ENCODE data around the gene PRKACG. TPM values are rescaled to one million over a fixed set of nuclear protein-coding genes. Genes with fewer than 3 reads are reported as not detected.

The PRKACG gene
- total RNA-seq, 2 donors from 2014 or later: not detected

DNA sequence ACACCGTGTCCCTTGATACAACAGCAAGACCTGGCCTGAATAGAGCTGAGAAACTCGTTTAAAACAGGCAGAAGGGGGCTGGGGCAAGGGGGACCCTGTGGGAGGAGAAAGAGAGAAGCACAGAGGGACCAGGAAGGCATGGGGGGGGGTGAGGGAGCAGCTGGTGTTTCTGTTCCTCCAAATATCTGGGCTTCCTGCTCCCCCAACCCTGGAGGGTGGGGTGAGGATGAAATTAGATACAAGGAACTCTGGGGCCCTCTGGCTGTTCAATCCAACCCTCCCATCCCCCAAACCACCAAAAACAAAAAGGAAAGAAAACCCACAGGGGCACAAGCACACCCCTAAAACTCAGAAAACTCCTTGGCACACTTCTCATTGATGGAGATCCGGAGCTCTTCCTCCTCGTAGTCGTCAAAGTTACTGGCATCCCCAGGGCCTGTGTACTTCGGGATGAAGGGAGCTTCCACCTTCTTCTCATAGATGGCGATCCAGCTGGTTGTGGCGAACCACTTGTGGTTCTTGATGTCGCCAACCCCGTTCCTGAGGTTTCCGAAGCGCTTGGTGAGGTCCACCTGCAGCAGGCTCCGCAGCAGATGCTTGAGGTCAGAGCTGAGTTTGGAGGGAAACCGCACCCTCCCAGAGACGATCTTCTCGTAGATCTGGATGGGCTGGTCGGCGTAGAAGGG, 1.1 kb downstream of the PRKACG start:
- no peaks in the 10 kb centered on the region for H3K36me3 ChIP-seq
- H3K27ac ChIP-seq: no peak overlapping the region
- H3K4me3 ChIP-seq: no peak overlapping the region
- no peaks in the 10 kb centered on the region for H3K9me3 ChIP-seq
- DNase-seq (ENCODE audit: low spot score): no peak
- H3K4me1 ChIP-seq: no peaks in the 10 kb centered on the region
- TF ChIP-seq, protein P1, sequence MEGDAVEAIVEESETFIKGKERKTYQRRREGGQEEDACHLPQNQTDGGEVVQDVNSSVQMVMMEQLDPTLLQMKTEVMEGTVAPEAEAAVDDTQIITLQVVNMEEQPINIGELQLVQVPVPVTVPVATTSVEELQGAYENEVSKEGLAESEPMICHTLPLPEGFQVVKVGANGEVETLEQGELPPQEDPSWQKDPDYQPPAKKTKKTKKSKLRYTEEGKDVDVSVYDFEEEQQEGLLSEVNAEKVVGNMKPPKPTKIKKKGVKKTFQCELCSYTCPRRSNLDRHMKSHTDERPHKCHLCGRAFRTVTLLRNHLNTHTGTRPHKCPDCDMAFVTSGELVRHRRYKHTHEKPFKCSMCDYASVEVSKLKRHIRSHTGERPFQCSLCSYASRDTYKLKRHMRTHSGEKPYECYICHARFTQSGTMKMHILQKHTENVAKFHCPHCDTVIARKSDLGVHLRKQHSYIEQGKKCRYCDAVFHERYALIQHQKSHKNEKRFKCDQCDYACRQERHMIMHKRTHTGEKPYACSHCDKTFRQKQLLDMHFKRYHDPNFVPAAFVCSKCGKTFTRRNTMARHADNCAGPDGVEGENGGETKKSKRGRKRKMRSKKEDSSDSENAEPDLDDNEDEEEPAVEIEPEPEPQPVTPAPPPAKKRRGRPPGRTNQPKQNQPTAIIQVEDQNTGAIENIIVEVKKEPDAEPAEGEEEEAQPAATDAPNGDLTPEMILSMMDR (IDR thresholded peaks at IDR 0.05): no peak
- H3K27me3 ChIP-seq: no peaks in the 10 kb centered on the region

DNA sequence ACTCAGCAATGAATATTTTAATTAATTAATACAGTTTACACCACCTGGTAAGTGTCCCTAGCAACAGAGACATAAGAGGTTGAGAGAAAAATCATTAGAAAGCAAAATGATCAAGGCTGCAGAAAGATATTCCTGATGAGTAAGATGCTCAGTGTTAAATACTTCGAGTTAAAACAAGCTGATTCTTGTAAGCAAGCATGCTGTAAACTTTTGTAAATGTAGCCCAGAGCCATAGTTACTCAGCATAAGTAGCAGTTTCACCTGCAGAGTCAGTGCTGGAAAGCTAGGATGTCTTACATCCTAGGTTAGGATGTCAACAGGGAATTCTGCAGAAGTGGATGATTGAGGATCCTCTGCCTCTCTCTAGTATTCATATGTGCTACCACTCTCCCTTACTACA, 4.2 kb downstream of the PRKACG start:
- Histone ChIP-seq H3K4me3 (no peak overlapping the region), H3K36me3 (no peaks in the 10 kb centered on the region), H3K27me3 (no peaks in the 10 kb centered on the region), H3K27ac (no peak overlapping the region), H3K9me3 (no peaks in the 10 kb centered on the region), H3K4me1 (no peaks in the 10 kb centered on the region)
- no peak for DNase-seq (ENCODE audit: low spot score)
- TF ChIP-seq, protein P1 (IDR thresholded peaks at IDR 0.05): no peak

DNA sequence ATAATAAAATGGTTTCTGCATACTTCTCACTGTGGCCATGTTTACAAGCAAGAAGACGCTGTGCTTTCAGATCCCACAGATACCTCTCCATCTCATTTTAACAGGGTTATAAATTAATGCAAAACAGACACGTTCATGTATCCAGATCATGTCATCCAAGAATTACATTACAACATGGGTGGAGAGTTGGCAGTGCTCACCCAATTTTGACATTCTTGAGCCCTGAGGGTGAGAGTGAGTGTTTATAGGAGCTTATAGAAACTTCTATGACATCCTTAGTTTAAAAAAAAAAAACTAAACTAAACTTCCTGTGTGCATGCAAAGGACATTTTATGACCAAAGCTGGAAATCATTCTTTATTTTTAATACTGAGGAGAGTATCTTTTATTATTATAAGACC, 9.1 kb downstream of the PRKACG start:
- no peaks in the 10 kb centered on the region for H3K4me1 ChIP-seq
- H3K27ac ChIP-seq: no peak overlapping the region
- no peaks in the 10 kb centered on the region for H3K27me3 ChIP-seq
- DNase-seq (ENCODE audit: low spot score): no peak
- H3K9me3 ChIP-seq: no peaks in the 10 kb centered on the region
- TF ChIP-seq, protein P1 (IDR thresholded peaks at IDR 0.05): no peak
- no peaks in the 10 kb centered on the region for H3K36me3 ChIP-seq
- no peak overlapping the region for H3K4me3 ChIP-seq

DNA sequence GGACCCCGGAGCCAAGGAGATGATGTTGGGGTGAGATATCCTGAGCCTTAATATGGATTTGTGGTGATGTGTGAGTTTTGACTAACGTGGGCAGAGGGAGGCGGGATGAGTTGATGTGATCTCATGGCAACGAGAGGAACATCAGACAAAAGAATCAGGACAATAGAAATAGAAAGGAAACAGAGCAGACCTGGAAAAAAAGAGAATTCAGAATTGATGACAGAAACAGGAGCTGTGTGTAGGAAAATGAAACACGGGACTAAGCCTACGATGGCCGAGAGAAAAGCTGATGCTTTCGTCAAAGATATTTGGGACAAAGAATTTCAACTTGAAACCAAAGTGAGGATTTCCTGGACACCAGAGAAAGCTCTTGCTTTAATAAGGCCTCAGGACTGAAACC, 10.9 kb downstream of the PRKACG start:
- Histone ChIP-seq H3K4me1 (peaks cover 0 to 14% of the 10 kb centered on the region in 2 donors), H3K36me3 (no peaks in the 10 kb centered on the region), H3K4me3 (no peak overlapping the region), H3K9me3 (no peaks in the 10 kb centered on the region), H3K27ac (no peak overlapping the region), H3K27me3 (no peaks in the 10 kb centered on the region)
- DNase-seq (ENCODE audit: low spot score): no peak
- TF ChIP-seq, protein P1 (IDR thresholded peaks at IDR 0.05): no peak

DNA sequence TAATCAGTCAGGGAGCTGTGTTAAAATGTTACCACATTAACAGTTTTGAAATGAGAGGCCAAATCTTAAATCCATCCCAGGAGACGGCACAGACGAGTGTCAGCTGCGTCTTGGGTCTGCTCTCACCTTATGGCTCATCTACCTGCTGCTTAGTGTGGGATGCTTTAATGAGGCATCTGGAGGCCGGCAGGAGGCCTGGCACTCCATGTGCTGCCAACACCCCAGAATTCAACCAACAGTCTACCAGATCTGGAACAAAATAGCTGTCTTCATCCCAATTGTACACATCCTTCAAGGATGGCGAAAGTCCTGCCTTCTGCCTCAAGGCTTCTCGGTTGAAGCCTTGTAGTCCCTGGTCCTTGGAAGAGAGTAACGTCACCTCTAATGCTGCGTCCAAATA, 12.0 kb downstream of the PRKACG start:
- TF ChIP-seq, protein P1 (IDR thresholded peaks at IDR 0.05): no peak
- Histone ChIP-seq H3K27me3 (no peaks in the 10 kb centered on the region), H3K4me3 (no peak overlapping the region), H3K9me3 (no peaks in the 10 kb centered on the region), H3K27ac (no peak overlapping the region), H3K36me3 (no peaks in the 10 kb centered on the region), H3K4me1 (peaks cover 0 to 23% of the 10 kb centered on the region in 2 donors)
- DNase-seq (ENCODE audit: low spot score): no peak

Data from right atrium auricular region (tissue), 2 donors.